Measurements from ENCODE around the gene PVALEF. TPM values are rescaled to one million over a fixed set of nuclear protein-coding genes. Genes with fewer than 3 reads are reported as not detected.

The PVALEF gene
- total RNA-seq, 1 experiment from 2014 or later, result not detected

GRCh38 chr17:81129711-81130367, 35.5 kb upstream of the PVALEF start:
- Histone ChIP-seq H3K56ac (ENCODE audit: insufficient read length, low read depth, low read length) (no peak overlapping the region), H3K23me2 (ENCODE audit: insufficient read length, low read depth, low read length, poor library complexity, severe bottlenecking) (no peaks in the 10 kb centered on the region), H2BK12ac (ENCODE audit: insufficient read length, low read depth, low read length) (no peak overlapping the region), H3T11ph (ENCODE audit: low read length) (no peak overlapping the region), H4K20me1 (ENCODE audit: control insufficient read depth, insufficient read depth, insufficient read length) (no peaks in the 10 kb centered on the region), H4K5ac (ENCODE audit: insufficient read length, low read depth, low read length) (no peak overlapping the region), H2BK5ac (ENCODE audit: insufficient read length, low read length) (no peak overlapping the region), H4K8ac (replicated peaks; ENCODE audit: insufficient read length, low read depth, low read length) (no peak overlapping the region), H4K91ac (ENCODE audit: insufficient read length, low read depth, low read length) (no peak overlapping the region), H3K79me1 (ENCODE audit: insufficient read depth, low read depth, low read length, poor library complexity, severe bottlenecking) (no peaks in the 10 kb centered on the region), H3K27ac (ENCODE audit: insufficient read length, low read depth, low read length) (no peak overlapping the region), H2AFZ (ENCODE audit: low read length) (no peak overlapping the region), H3K23ac (ENCODE audit: insufficient read length, low read depth, low read length) (no peak overlapping the region), H3K14ac (ENCODE audit: insufficient read depth, low read length) (no peak overlapping the region), H3K4me1 (ENCODE audit: insufficient read depth, low read length) (no peaks in the 10 kb centered on the region), H2AK5ac (ENCODE audit: insufficient read length, low read length) (no peak overlapping the region), H3K4ac (ENCODE audit: low read depth, low read length) (no peak overlapping the region), H2BK120ac (ENCODE audit: low read depth, low read length, poor library complexity, severe bottlenecking) (no peak overlapping the region), H3K27me3 (ENCODE audit: insufficient read depth, low read length) (no peaks in the 10 kb centered on the region), H3K4me2 (ENCODE audit: insufficient read depth, insufficient read length, low read length) (no peak overlapping the region), H3K9me3 (ENCODE audit: control insufficient read depth, low read depth, low read length) (no peaks in the 10 kb centered on the region), H2BK15ac (ENCODE audit: low read depth, low read length) (no peak overlapping the region), H3K9ac (ENCODE audit: extremely low read depth, insufficient read length, low read length) (no peak overlapping the region), H3K18ac (ENCODE audit: insufficient read length, low read depth, low read length) (no peak overlapping the region), H2BK20ac (ENCODE audit: low read depth, low read length, poor library complexity, severe bottlenecking) (no peak overlapping the region), H3K79me2 (ENCODE audit: insufficient read depth, low read length) (no peaks in the 10 kb centered on the region)
- DNase-seq, result no peak
- no peak overlapping the region for H3K4me3 Mint-ChIP-seq
- no peak for TF ChIP-seq CTCF (conservative IDR thresholded peaks at IDR 0.05)
- H3K4me1 Mint-ChIP-seq, result peaks cover 0 to 13% of the 10 kb centered on the region in 2 experiments; a peak in 2 of 4 replicates
- H3K36me3 Mint-ChIP-seq (ENCODE audit: insufficient read depth in 1 of 3, low read depth in 3 of 3), result no peaks in the 10 kb centered on the region
- H3K27me3 Mint-ChIP-seq (ENCODE audit: low read depth), result no peaks in the 10 kb centered on the region
- 0 out of 7 replicates have a peak overlapping the region, but pooled peaks of 1 of the 3 experiments have one; percentile 60 for H3K27ac Mint-ChIP-seq
- no peaks in the 10 kb centered on the region for H3K9me3 Mint-ChIP-seq
- no CpG with 5 or more reads among the region's 14 CpGs for WGBS (ENCODE audit: extremely low coverage, insufficient read length, low lambda C conversion rate)

All from H9 (cell line).